NB4 (cell line): ENCODE data around the gene TIA1.

Experiments used
- CTCF ChIP-seq: IDR thresholded peaks from one replicate; pipeline ENCODE4 v1.5.1; 2012; ENCODE audit warnings: low read depth, low read length
- MAX ChIP-seq: IDR thresholded peaks from 2 replicates; pipeline ENCODE4 v1.6.1; 2011; ENCODE audit warnings: low read depth, low read length
- MYC ChIP-seq: IDR thresholded peaks from 2 replicates; pipeline ENCODE4 v1.6.1; 2011; ENCODE audit warnings: low read depth, low read length
- POLR2A ChIP-seq: IDR thresholded peaks from 2 replicates; pipeline ENCODE4 v1.6.1; 2011; ENCODE audit warnings: mild to moderate bottlenecking; ENCODE audit not compliant: insufficient read length; ENCODE audit errors: extremely low read depth

- TF ChIP-seq CTCF (no peak), POLR2A (no peak), MAX (no peak), MYC (no peak)
These were observed 57.1 kb downstream of the TIA1 start for GRCh38 chr2:70191244-70191735.
